SU-DHL-6 (cell line): ENCODE data around the gene TFDP2.

Source experiments
- H2AFZ ChIP-seq: fragments of 200-600 bp; sonication (generic); 2 replicates; pipeline ENCODE4 v1.6.1; 2014; ENCODE audit warnings: low read depth, mild to moderate bottlenecking, moderate library complexity, mixed read lengths, antibody characterized with exemption, low read length; ENCODE audit not compliant: severe bottlenecking
- H3F3A ChIP-seq: fragments of 200-600 bp; shearing (Covaris generic); 2 replicates; pipeline ENCODE4 v1.6.0; 2016; ENCODE audit warnings: antibody characterized with exemption, mild to moderate bottlenecking; ENCODE audit not compliant: insufficient read depth
- H3K27ac ChIP-seq: fragments of 200-600 bp; sonication (generic); 2 replicates; pipeline ENCODE4 v1.5.1; 2016; ENCODE audit warnings: low read depth, mild to moderate bottlenecking, low read length, moderate library complexity, mixed read lengths
- H3K27me3 ChIP-seq: fragments of 200-600 bp; sonication (generic), shearing (Covaris generic); 2 replicates; pipeline ENCODE4 v1.6.0; 2014; ENCODE audit warnings: mild to moderate bottlenecking, low read length
- H3K36me3 ChIP-seq: fragments of 200-600 bp; sonication (generic); 2 replicates; pipeline ENCODE4 v1.6.1; 2014; ENCODE audit warnings: mild to moderate bottlenecking, low read length, mixed read lengths
- H3K4me2 ChIP-seq: fragments of 300-600, 200-600 bp; shearing (Covaris generic), sonication (generic); 2 replicates; pipeline ENCODE4 v1.6.0; 2014; ENCODE audit warnings: low read length, low read depth, mild to moderate bottlenecking; ENCODE audit not compliant: poor library complexity, severe bottlenecking
- H3K4me3 ChIP-seq: fragments of 200-600 bp; sonication (generic); 2 replicates; pipeline ENCODE4 v1.5.1; 2014; ENCODE audit warnings: antibody characterized with exemption, low read length, mild to moderate bottlenecking, mixed read lengths; ENCODE audit not compliant: insufficient read depth, poor library complexity, severe bottlenecking
- H3K79me2 ChIP-seq: fragments of 200-600 bp; sonication (generic); 2 replicates; pipeline ENCODE4 v1.6.1; 2014; ENCODE audit warnings: mild to moderate bottlenecking, low read length, moderate library complexity; ENCODE audit not compliant: insufficient read depth
- H3K9ac ChIP-seq: fragments of 200-600 bp; sonication (generic); 2 replicates; pipeline ENCODE4 v1.7.0; 2014; ENCODE audit warnings: mild to moderate bottlenecking, low read length
- H3K9me2 ChIP-seq: fragments of 200-600 bp; sonication (generic); replicated peaks from 2 replicates; pipeline ENCODE4 v1.6.1; 2014; ENCODE audit warnings: low read length; ENCODE audit not compliant: insufficient read depth
- H3K9me3 ChIP-seq: fragments of 200-600 bp; sonication (generic); 2 replicates; pipeline ENCODE4 v1.6.1; 2014; ENCODE audit warnings: low read length, mixed read lengths; ENCODE audit not compliant: insufficient read depth
- H4K20me1 ChIP-seq: fragments of 200-600 bp; sonication (generic); 2 replicates; pipeline ENCODE4 v1.6.1; 2014; ENCODE audit warnings: low read depth, mild to moderate bottlenecking, antibody characterized with exemption, low read length, moderate library complexity, mixed read lengths
- EZH2phosphoT487 ChIP-seq: fragments of 200-600 bp; sonication (generic), shearing (Covaris generic); conservative IDR thresholded peaks from 2 replicates; pipeline ENCODE4 v1.6.1; 2018; ENCODE audit warnings: mild to moderate bottlenecking, antibody characterized with exemption, low read length, moderate library complexity, mixed read lengths
- TF ChIP-seq, protein P1 (sequence below): fragments of 200-600 bp; sonication (generic); IDR thresholded peaks from one replicate; pipeline ENCODE4 v1.5.1; 2017; ENCODE audit warnings: antibody characterized with exemption, mild to moderate bottlenecking, low read length, moderate library complexity; ENCODE audit not compliant: insufficient read depth, poor library complexity, severe bottlenecking

TFDP2 gene

DNA sequence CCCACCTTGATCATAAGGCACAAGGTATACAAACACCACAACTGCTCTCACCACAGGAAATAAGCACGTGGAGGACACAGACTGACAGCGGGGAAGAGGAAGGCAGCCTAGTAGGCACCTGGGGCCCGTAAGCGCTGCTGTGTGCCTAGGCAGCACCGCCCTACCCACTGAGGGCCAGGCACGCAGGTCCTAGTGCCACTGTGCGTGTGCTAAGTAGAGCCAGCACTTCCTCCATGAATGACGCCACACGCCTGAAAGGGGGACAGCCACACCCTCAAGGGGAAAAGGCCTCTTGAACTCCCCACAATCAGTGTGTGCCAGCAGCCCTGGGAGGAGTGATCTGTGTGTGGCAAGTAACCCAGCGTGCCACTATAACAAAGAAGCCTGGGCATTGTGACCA, 199.9 kb downstream of the TFDP2 start:
- Histone ChIP-seq H3K9ac (no peak overlapping the region), H2AFZ (no peak overlapping the region), H4K20me1 (no peaks in the 10 kb centered on the region), H3K36me3 (no peaks in the 10 kb centered on the region), H3K4me2 (no peak overlapping the region), H3K9me3 (no peaks in the 10 kb centered on the region), H3K79me2 (no peaks in the 10 kb centered on the region), H3F3A (no peaks in the 10 kb centered on the region), H3K27ac (no peak overlapping the region), H3K4me3 (no peak overlapping the region), H3K27me3 (no peaks in the 10 kb centered on the region), H3K9me2 (no peaks in the 10 kb centered on the region)
- TF ChIP-seq, protein P1, sequence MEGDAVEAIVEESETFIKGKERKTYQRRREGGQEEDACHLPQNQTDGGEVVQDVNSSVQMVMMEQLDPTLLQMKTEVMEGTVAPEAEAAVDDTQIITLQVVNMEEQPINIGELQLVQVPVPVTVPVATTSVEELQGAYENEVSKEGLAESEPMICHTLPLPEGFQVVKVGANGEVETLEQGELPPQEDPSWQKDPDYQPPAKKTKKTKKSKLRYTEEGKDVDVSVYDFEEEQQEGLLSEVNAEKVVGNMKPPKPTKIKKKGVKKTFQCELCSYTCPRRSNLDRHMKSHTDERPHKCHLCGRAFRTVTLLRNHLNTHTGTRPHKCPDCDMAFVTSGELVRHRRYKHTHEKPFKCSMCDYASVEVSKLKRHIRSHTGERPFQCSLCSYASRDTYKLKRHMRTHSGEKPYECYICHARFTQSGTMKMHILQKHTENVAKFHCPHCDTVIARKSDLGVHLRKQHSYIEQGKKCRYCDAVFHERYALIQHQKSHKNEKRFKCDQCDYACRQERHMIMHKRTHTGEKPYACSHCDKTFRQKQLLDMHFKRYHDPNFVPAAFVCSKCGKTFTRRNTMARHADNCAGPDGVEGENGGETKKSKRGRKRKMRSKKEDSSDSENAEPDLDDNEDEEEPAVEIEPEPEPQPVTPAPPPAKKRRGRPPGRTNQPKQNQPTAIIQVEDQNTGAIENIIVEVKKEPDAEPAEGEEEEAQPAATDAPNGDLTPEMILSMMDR, result no peak
- no peak for TF ChIP-seq EZH2phosphoT487

DNA sequence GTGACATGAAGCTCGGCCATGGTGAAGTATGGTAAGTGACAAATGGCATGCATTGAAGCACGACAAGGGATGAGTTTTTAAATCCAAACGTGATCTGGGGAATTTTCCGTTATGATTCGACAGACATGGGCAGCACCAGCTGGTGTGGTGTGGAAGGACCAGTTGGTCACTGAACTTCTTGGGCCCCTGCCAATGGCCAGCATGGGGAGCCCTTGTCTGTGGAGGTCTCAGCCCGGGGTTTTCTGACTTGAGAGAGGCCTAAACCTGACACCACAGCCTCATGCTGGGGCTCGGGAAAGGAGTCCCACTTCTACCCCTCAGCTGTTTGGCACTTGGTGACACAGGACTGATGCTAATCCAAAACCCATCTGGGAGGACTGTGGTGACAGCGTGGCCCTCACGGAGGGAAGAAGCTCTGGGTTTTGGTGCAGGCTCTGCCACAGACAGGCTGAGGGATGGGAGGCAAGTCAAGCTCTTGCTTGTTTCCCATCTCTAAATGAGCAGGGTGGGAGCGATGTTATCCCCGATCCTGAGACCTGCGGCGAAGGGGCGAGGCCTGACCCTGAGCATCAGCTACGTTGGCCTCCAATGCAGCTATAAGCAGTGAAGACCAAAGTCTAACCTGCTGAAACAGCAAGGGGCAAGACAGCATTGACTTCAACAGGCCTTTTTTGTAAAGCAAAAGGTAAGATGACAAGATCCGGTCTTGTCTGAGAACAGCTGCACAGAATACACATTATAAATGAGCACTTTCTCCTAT, 203.4 kb downstream of the TFDP2 start:
- Histone ChIP-seq H3K27ac (no peak overlapping the region), H3K9me3 (no peaks in the 10 kb centered on the region), H3K4me3 (no peak overlapping the region), H4K20me1 (no peaks in the 10 kb centered on the region), H3K79me2 (no peaks in the 10 kb centered on the region), H2AFZ (no peak overlapping the region), H3K9ac (no peak overlapping the region), H3K9me2 (no peaks in the 10 kb centered on the region), H3K27me3 (no peaks in the 10 kb centered on the region), H3F3A (no peaks in the 10 kb centered on the region), H3K4me2 (no peak overlapping the region), H3K36me3 (no peaks in the 10 kb centered on the region)
- TF ChIP-seq EZH2phosphoT487, result no peak
- TF ChIP-seq, protein P1, result no peak

DNA sequence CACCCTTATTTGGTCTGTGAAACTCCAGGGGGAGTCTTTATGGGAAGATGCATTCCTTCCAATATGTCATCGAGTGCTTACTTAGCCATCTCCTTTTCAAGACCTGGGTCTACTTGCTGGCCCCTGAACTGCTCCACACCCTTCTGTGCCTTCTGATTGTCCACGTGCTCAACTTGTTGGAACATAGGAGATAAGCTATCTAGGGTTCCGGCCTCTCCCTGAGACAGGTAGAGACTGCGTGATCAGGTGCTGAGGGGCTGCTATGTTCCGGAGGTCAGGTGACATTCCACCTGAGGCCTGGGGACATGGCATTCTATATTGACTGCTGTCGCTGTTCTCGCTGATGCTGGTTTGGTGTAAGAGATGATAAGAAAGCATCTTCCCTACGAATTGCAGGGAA, 207.3 kb downstream of the TFDP2 start:
- no peaks in the 10 kb centered on the region for H3K9me3 ChIP-seq
- no peak overlapping the region for H3K4me3 ChIP-seq
- no peaks in the 10 kb centered on the region for H3K36me3 ChIP-seq
- no peaks in the 10 kb centered on the region for H4K20me1 ChIP-seq
- TF ChIP-seq EZH2phosphoT487, result no peak
- TF ChIP-seq, protein P1, result no peak
- no peak overlapping the region for H3K27ac ChIP-seq
- H3K79me2 ChIP-seq, result no peaks in the 10 kb centered on the region
- no peaks in the 10 kb centered on the region for H3K9me2 ChIP-seq
- H3F3A ChIP-seq, result no peaks in the 10 kb centered on the region
- no peak overlapping the region for H2AFZ ChIP-seq
- H3K27me3 ChIP-seq, result no peaks in the 10 kb centered on the region
- H3K9ac ChIP-seq, result no peak overlapping the region
- H3K4me2 ChIP-seq, result no peak overlapping the region
